ENCODE measurements around the gene ATG2A.
A peak's percentile ranks its signal among the peaks of the same experiment; 100 is the strongest.

Gene ATG2A

DNA sequence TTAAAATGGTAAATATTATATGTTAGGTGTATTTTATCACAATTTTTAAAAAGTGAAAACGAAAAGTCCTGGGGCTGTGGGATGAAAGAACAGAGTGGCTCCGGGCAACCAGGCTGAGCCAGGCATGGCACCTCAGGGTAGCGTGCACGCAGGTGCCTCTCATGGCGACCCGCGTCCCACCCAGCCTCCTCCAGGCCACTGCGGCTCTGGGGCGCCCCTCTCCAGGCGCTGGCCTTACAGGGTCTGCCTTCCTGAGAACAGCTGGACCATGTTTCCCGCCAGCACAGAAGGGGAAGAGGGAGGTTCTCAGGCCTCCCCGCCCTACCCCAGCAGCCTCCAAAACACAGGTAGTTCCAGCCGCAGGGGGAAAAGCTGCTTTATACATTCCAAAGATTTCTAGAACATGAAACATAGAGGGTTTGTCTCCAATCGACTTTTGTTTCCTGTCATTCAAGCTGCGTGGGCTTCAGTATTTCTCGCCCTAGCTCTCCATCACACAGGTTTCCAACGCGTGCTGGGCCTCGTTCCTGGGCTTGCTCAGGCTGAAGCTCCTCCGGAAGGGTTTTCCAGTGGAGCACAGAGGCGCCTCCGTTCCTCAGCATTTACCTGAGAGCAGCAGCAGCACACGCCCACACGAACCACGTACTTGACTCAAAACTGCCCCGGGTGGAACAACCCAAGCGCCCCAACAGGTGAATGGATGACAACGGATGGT is 49.1 kb downstream of the ATG2A start:
- peaks cover 5 to 29% (median 12%) of the 10 kb centered on the region in 3 donors for H3K36me3 ChIP-seq
- H3K27me3 ChIP-seq, result no peaks in the 10 kb centered on the region
- intact Hi-C loops (cut with DNase I; ENCODE audit: low total_unique reads), result no loop called here
- peak overlapping the region; percentile 91 to 97 for H3K27ac ChIP-seq
- TF ChIP-seq, protein P1, sequence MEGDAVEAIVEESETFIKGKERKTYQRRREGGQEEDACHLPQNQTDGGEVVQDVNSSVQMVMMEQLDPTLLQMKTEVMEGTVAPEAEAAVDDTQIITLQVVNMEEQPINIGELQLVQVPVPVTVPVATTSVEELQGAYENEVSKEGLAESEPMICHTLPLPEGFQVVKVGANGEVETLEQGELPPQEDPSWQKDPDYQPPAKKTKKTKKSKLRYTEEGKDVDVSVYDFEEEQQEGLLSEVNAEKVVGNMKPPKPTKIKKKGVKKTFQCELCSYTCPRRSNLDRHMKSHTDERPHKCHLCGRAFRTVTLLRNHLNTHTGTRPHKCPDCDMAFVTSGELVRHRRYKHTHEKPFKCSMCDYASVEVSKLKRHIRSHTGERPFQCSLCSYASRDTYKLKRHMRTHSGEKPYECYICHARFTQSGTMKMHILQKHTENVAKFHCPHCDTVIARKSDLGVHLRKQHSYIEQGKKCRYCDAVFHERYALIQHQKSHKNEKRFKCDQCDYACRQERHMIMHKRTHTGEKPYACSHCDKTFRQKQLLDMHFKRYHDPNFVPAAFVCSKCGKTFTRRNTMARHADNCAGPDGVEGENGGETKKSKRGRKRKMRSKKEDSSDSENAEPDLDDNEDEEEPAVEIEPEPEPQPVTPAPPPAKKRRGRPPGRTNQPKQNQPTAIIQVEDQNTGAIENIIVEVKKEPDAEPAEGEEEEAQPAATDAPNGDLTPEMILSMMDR (IDR thresholded peaks at IDR 0.05), result no peak
- peaks cover 9 to 99% (median 97%) of the 10 kb centered on the region in 4 donors for H3K4me1 ChIP-seq
- no peak for DNase-seq
- H3K9me3 ChIP-seq, result no peaks in the 10 kb centered on the region
- no peak overlapping the region for H3K4me3 ChIP-seq

DNA sequence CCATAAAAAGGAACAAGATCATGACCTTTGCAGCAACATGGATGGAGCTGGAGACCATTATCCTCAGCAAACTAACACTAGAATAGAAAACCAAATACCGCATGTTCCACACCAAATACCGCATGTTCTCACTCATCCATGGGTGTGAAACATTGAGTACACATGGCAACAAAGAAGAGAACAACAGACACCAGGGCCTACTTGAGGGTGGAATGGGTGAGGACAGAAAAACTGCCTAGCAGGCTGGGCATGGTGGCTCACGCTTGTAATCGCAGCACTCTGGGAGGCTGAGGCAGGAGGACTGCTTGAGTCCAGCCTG is 50.9 kb downstream of the ATG2A start:
- Histone ChIP-seq H3K4me3 (no peak overlapping the region), H3K4me1 (peaks cover 9 to 99% (median 91%) of the 10 kb centered on the region in 4 donors), H3K27ac (peak overlapping the region; percentile 91 to 97), H3K27me3 (no peaks in the 10 kb centered on the region), H3K9me3 (no peaks in the 10 kb centered on the region), H3K36me3 (peaks cover 0 to 12% (median 2%) of the 10 kb centered on the region in 3 donors)
- intact Hi-C loops (cut with DNase I; ENCODE audit: low total_unique reads), result no loop called here
- TF ChIP-seq, protein P1 (IDR thresholded peaks at IDR 0.05), result no peak
- no peak for DNase-seq

DNA sequence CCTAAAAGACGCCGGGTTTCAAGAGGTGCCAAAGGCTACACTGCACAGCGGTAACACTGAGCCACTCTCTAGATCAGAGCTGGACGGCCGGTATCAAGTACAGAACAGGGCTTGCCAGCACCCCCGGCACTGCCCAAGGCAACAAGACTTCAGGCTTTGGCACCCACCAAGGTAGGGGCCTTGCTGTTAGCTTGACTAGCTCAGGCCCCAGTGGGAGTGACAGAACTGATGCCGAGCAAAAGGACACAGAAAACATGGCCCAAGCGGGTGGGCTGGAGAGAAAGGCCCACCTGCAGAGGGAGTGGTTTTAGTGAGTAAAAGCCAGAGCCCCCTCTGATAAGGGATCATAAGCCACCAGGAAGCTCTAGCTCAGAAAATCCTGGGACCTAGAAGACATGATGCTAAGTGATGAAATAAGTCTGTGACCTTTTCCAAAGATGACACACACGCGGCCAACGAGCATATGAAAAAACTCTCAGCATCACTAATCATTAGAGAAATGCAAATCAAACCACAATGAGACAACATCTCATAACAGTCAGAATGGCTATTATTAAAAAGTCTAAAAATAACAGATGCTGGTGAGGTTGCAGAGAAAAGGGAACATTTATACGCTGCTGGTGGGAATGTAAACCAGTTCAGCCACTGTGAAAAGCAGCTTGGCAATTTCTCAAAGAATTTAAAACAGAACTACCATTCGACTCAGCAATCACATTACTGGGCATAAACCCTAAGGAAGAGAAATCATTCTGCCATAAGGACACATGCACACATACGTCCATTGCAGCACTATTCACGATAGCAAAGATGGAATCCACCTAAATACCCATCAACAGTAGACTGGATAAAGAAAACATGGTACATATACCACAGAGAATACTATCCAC is 51.5 kb downstream of the ATG2A start:
- H3K27me3 ChIP-seq, result no peaks in the 10 kb centered on the region
- H3K27ac ChIP-seq, result peak overlapping the region; percentile 91 to 97
- TF ChIP-seq, protein P1 (IDR thresholded peaks at IDR 0.05), result peak in 1 of 2 experiments; percentile 25
- H3K4me1 ChIP-seq, result peaks cover 9 to 97% (median 87%) of the 10 kb centered on the region in 4 donors
- intact Hi-C loops (cut with DNase I; ENCODE audit: low total_unique reads), result no loop called here
- H3K9me3 ChIP-seq, result no peaks in the 10 kb centered on the region
- H3K36me3 ChIP-seq, result peaks cover 0 to 8% (median 0%) of the 10 kb centered on the region in 3 donors
- DNase-seq, result peak in 1 of 2 donors; percentile 81
- H3K4me3 ChIP-seq, result peak overlapping the region; percentile 36 to 40

GRCh38 chr11:64864473-64865285 is 52.3 kb downstream of the ATG2A start:
- peaks cover 5 to 97% (median 87%) of the 10 kb centered on the region in 4 donors for H3K4me1 ChIP-seq
- DNase-seq, result peak; percentile 87 to 97
- H3K9me3 ChIP-seq, result no peaks in the 10 kb centered on the region
- H3K27ac ChIP-seq, result peak overlapping the region; percentile 91 to 97
- peak overlapping the region; percentile 36 to 40 for H3K4me3 ChIP-seq
- intact Hi-C loops (cut with DNase I; ENCODE audit: low total_unique reads), result no loop called here
- H3K27me3 ChIP-seq, result no peaks in the 10 kb centered on the region
- TF ChIP-seq, protein P1 (IDR thresholded peaks at IDR 0.05), result peak in 1 of 2 experiments; percentile 17
- H3K36me3 ChIP-seq, result peaks cover 3 to 14% (median 5%) of the 10 kb centered on the region in 3 donors

DNA sequence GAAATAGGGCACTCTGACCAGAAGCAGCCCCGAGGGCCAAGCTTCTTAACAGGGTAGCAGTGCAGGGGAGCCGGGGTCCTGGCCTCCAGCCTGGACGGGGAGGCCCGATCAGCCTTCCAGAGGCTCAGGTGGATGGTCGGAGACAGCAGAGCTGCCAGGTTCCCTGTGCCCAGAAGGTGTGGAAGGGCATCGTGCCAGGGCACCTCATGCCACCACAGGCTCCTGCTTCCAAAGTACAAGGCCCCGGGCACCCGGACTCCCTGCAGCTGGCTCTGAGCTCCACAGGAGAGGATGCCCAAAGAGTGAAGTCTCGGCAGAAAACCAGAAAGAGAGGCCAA is 52.9 kb downstream of the ATG2A start:
- Histone ChIP-seq H3K27ac (peak overlapping the region; percentile 91 to 97), H3K27me3 (no peaks in the 10 kb centered on the region), H3K4me3 (peak overlapping the region; percentile 27 to 28), H3K9me3 (no peaks in the 10 kb centered on the region), H3K4me1 (peaks cover 0 to 97% (median 87%) of the 10 kb centered on the region in 4 donors), H3K36me3 (peaks cover 9 to 20% (median 11%) of the 10 kb centered on the region in 3 donors)
- TF ChIP-seq, protein P1 (IDR thresholded peaks at IDR 0.05), result no peak
- DNase-seq, result no peak
- intact Hi-C loops (cut with DNase I; ENCODE audit: low total_unique reads), result no loop called here
